ENCODE results near the gene TNS3.

DNA sequence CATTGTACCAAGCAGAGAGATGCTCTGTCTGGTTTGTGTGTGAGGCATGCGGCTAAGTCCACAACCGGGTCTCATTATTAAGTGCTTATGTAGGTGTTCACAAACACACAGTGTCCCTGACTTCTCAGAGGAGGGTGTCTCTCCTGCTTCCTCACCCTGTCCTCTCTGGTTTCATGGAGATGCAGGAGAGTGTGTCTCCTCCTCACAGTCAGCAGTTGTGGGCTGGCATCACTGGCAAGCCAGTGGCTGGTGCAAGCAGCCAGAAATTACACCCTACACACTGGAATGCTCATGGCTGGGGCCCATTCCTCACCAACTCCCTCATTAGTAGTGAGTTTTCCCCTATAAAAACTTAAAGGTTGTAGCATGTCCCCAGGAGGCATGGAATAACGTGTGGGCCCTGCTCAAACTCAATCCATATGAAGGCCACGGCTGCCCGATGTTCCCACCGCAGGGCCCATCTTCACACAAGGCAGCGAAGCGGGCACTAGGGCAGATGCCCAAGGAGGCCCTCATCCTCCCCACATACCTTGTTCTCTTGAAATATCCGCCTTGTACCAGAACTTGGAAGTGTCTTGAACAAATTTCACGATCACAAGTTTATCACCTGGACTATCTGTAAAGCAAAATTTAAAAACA lies 280.1 kb downstream of the TNS3 start:
- TF ChIP-seq, protein P1, sequence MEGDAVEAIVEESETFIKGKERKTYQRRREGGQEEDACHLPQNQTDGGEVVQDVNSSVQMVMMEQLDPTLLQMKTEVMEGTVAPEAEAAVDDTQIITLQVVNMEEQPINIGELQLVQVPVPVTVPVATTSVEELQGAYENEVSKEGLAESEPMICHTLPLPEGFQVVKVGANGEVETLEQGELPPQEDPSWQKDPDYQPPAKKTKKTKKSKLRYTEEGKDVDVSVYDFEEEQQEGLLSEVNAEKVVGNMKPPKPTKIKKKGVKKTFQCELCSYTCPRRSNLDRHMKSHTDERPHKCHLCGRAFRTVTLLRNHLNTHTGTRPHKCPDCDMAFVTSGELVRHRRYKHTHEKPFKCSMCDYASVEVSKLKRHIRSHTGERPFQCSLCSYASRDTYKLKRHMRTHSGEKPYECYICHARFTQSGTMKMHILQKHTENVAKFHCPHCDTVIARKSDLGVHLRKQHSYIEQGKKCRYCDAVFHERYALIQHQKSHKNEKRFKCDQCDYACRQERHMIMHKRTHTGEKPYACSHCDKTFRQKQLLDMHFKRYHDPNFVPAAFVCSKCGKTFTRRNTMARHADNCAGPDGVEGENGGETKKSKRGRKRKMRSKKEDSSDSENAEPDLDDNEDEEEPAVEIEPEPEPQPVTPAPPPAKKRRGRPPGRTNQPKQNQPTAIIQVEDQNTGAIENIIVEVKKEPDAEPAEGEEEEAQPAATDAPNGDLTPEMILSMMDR (IDR thresholded peaks at IDR 0.05; ENCODE audit: insufficient read depth, low read depth, low read length), result no peak
- TF ChIP-seq EZH2 (IDR thresholded peaks at IDR 0.05; ENCODE audit: insufficient read depth, low read length), result no peak
